GM19463 (cell line): ENCODE data around the gene ARHGEF40.

Experiments
- ATAC-seq: cut with Tn5 transposase; IDR thresholded peaks from one replicate; pipeline ENCODE4 v1.9.1; 2021; ENCODE audit warnings: mild to moderate bottlenecking, moderate library complexity; ENCODE audit not compliant: unreplicated experiment

ARHGEF40 gene

DNA sequence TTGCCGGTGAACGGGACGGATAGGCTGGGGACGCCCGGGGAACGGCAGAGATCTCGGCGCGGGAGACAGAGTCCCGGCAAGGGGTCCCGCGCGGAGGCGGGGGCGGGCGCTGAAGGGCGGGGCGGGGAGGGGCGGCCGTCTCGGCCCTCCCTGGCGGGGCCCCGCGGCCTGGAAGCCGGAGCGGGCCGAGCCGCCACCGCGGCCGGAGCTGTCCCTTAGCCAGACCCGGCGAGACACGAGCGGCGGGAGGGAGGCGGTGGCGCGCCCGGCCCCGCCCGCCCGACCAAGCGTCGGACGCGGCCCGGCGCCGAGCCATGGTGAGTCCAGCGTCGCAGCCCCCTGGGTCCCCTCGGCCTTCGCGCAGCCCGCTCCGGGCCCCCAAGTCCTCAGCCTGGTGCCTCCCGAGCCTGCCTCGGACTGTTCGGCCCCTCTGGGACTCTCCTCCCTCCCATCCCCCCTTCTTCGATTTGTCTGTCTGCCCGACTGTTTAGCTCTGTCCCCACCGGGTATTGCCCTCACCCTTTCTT, at the start of gene ARHGEF40:
ARHGEF40 (plus strand) TSS at position 222 of the 527 bp plus-strand sequence; CDS start at position 315, 93 bp downstream.
- ATAC-seq, result no peak

DNA sequence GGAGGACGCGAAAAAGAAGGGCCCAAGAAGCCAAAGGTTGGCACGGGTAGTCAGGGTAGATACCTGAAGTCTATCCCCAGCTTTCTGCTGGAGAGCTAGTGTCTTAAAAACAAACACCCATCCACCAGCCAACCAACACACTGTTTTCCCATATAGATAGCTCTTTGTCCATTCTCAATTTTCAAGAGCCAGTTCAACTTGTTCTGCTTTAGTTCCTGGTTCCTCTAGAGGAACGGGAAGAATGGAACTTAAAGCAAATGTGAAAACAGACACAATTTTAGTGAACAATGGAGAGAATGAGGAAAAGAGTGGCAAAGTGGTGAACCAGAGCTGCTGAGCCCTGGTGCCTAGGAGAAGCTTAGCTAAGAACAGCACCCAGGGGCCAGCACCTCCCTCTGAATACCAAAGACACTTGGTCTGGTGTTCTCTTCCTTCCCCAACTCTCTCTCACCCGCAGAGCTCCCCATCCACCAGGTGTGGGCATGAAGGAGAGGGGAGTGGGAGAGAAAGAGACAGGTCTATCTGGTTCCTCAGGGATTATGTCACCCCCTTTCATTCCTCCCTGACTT, 49.0 kb upstream of the ARHGEF40 start:
- ATAC-seq, result no peak

DNA sequence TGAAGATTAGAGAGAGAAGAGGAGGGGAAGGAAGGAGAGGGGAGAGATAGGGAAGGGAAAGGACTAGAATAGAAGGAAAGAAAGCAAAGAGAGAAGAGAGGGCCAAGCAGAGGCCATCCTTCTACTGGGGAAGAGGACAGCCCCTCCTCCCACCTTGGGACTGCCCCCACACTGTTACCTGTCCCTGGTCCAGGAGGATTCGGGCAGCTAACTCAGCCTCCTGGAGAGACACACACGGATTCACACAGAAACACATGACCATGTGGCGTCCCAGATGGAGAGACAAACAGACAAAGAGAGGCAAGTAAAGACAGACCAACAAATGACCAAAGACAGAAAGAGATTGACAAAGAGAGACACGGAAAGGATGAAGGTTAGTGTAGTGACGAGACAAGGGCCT, 47.4 kb upstream of the ARHGEF40 start:
- no peak for ATAC-seq

DNA sequence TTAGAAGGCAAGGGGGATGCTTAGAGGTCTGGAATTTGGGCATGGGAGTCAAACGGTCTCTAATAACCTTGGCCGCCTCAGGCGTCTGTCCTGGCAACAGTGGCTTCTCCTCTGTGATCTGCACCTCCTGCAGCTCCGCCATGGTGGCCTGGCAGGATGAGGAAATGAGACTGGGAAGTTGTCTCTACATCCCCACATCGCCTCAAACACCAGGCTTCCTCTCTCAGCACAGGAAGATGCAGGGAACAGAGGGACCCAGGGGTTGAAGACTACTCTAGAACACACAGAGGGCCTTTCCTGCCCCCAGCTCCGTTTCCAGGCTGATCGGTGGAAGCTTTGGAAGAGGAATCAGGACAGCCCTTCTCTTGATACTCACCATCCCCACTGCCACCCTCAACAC, 46.9 kb upstream of the ARHGEF40 start:
- ATAC-seq, result no peak

DNA sequence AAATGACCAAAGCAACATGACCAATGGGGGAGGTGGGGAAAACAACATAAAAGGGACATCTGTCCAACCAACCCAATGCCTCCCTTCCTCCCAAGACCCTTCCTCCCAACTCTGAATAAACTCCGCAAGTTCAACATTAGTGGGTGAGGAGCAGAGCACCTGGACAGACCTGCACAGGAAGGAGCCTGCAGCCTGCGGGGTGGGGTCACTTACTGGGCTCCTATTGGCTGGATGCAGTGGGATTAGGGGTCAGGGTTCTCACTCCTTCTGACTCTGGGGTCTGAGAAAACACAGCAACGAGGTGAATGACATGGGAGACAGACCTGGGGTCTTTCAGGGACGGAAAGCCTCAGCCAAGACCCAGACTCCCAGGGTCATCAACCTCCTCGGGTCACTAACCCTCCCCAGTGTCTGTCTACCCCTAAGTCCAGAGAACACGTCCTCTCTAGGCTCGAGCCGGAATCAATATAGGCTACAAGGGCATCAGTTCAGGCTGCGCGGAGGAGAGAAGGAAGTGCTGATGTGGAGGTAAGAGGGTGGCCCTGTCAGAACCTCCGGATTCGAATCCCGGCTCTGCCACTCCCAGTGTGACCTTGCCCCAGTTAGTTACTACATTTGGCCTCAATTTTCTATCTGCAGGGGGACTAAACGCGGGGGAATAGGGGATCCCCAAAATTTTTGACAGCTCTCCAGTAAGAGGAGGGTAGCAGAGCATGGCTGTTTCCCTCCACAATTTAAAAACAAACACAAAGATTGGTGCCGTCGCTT, 46.1 kb upstream of the ARHGEF40 start:
- no peak for ATAC-seq

DNA sequence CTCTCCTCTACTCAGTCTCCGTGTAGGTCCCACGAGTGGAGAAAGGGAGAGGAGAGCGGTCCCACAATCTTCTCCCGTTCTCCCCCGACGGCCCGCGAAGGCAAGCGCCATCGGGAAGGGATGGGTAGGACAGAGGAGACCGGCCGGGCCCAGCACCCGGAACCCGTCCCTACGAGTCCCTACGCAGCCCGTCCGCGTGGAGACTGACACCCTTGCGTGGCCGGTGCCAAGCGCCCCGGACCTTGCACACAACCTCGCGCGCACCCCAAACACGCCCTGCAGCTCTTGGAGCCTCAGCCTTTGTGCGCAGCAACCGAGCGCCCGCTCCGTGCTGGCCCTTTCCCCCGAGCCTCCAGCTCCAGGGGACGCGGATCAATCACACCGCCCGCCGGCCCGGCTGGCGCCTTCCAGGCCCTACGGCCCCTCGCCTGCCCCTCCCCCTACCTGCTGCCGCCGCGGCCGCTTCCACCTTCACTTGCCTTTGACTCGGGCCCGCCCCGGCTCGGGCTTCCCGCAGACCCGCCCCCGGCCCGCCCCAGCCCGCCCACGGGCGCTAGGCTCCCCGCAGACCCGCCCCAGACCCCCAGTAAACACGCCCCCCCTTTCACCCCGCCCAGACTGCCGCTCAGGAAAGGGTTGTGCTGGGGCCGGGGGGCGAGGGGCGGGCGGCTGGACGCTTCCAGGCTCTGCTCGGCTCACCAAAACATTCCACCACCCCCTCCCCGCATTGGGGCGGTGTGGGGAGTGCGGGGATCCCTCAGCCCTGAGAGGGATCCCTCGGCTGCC, 45.3 kb upstream of the ARHGEF40 start, which contains the start of gene NDRG2:
NDRG2 (minus strand) TSS at position 477 of the 786 bp plus-strand sequence. CDS start 1,746 bp downstream, outside the sequence.
- ATAC-seq, result no peak

DNA sequence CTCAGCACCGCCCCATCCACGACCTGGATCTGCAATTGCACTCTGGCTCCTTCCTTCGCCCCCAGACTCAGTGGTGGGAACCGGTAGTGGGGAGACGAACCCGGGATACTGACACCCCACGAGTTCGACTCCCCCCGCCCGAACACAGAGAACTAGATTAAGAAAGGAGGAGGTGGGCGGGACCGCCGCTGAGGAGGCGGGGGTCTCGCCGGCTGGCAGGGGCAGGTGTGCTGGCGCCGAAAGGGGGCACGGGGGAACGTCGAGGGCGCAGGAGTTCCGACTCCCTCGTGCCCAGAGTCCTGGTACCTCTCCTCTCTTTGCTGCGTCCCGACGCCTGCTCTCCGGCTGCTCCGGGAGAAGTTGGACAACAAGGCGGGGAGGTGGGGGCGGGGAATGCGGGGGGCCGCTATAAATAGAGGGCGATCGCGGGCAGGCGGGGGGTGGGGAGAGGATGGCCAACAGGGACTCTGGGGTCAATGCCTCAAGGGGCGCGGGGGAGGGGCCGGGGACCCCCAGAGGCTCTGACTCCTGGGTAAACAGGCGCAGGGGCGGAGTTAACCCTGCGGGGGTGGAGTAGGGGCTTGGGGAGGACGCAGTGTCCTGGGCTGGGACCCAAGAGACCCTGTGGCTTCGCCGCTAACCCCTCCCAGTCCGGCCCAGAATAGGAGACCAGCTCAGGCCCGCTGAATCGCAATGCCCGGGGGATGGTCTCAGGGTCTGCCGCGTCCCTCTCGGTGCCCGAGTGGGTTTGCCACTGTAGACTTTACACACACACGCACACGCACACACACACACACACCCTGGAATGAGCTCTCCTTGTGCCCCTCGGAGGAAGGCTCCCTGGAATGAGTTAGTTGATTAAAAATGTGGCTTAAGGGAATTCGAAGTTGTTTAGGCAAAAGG, 44.5 kb upstream of the ARHGEF40 start:
- ATAC-seq, result no peak

DNA sequence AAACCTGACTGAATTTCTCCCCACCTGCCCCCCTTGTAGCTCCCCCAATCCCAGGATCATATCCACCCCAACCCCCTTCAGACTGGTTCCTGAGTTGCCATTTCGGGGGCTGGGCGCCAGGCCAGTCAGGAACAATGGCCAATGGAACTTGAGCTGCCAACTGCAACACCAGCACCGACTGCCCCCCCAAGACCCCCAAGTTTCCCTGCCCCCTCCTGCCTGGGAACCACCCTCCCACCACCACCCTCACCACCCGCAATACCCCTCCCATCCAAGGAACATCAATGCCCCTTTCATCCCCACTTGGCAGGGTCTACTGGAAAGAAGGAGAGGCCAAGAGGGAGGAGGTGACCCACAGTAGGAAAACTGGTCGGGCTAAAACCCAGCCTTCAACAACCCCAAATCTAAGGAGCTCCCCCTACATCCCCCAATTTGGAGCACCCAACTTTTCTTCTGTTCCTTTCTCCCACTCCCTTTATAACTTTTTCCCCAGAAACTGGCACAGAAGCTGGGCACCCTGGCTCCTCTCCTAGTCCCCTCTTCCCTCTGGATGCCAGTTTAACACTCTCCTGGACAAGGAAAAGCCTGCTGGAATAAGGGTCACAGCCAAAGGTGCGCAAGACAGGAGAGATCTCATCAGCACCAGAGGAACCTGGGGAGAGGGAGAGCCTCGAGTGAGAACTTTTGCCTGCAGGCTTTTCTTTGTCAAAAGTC, 43.7 kb upstream of the ARHGEF40 start:
- no peak for ATAC-seq

DNA sequence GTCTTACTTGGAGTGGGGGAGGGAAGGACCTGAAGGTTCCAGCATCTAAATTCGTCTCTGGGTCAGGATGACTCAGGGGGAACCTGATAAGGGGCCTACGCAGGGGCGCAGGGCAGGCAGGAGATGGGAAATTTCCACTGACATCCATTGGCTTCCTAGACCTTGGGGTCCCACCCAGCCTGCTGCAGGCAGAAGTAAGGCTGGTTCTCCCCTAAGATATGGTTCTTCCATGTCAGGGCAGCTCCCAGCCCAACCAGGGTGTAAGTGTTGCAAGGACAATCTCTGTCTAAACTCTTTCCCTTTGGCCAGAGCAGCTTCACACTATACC, 43.2 kb upstream of the ARHGEF40 start:
- no peak for ATAC-seq

DNA sequence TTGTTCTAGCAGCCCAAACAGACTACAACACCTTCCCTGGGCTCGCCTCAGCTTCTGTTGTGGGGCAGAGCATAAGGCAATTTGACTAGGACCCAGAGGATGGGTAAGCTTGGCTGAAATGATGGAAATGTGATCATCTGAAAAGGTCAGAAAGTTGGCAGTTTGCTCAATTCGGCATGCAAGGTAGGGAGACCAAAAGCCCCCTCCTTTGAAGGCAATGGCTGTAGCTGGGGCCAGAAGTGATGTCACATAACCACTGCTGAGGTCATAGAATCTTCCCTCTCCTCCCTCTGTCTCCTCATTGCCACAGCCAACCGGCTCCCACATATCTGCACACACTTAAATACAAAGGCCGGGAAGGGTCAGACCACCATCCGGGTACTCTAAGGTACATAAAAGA, 40.2 kb upstream of the ARHGEF40 start, which contains the start of gene TPPP2:
TPPP2 (plus strand) TSS at position 301 of the 400 bp plus-strand sequence. CDS start 365 bp downstream, outside the sequence.
- no peak for ATAC-seq

DNA sequence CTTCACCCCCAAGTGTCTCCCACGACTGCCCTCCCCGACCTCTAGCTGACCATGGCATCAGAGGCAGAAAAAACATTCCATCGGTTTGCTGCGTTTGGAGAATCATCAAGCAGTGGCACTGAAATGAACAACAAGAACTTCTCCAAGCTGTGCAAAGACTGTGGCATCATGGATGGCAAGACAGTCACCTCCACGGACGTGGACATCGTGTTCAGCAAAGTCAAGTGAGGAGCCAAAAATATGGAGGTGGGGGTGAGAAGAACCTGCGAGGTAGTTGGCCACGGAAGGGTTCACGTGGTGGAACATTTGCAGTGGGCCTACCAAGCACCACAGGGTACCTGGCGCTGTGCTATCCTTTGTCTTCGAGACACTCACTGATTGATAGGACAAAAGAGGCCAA, 39.6 kb upstream of the ARHGEF40 start:
- no peak for ATAC-seq

DNA sequence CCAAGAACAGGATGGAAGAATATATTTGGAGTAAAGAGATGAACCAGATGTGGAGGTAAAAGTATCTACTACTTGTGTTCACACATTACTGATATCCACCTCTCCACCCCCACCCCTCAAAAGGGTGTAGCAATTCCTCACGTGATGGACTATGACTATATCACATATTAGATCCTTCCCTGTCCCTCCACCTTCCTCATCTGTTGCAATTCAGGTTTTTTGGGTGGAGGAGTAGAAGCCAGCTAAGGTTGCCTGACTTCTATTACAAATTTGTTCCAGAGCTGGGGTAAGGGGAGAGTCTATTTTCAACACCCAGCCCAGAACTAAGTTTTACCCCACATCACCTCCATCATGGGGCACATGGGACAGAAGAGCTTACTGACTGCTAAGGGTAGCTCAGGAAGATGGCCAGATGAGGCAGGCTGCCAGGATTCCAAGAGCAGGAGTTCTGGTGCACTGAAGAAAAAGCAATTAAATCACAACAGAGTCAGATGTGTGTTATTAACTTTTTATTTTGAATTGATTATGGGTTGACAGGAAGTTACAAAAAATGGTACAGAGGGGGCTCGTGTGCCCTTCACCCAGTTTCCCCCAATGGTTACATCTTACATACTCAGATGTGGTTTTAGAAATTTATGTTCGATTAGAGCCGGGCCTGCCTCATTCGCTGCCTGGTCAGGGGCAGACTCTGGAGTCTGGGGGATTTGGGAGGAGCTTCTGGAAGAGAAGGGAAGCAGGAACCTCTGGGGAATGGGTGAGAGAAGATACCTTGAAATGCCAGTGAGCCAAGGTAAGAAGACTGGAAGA, 37.6 kb upstream of the ARHGEF40 start:
- no peak for ATAC-seq

DNA sequence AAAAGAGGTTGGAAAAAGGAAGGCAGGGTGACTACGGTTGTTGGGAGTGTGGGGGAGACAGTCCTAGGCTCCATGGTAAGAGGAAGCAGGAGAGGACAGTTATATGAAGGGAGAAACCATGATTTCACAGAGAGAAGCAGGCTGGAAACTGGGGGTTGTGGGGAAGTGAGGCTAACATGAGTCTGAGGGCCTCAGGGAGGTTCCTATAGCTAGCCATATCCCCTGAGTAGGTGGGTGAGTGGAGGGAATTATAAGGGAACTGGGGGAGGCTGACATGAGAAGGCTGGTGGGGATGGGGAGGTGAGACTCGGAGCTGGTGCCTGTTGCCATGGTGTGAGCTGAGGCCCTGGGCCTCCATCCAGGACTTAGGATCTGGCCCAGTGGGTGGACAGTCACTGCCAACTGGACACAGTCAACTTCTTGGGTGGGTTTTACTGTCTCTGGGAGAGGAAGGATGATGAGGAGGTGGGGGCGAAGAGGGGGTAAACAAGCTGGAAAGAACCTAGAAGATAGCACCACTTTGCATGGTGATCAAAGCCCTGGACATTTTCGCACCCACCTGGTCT, 36.9 kb upstream of the ARHGEF40 start:
- ATAC-seq, result no peak

DNA sequence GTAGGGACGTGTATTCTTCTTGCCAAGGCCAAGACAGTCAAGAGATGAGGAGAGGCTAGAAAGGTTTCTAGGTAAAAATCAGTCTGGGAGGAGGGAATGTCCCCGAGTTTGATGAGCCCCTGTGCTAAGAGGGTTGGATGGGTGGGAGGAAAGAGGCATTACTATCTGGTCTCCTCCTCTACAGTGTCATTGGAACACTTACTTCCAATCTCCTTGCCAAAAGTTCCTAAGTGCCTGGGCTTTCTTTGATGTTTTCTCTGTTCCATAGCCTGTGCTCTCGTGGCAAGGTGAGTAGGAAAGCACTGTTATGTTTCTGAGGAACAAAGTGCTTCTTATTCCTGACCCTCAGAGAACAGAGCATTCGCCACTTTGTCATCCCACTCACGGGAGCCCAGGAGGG, 35.4 kb upstream of the ARHGEF40 start, which contains the start of gene RNASE13:
RNASE13 (minus strand) TSS at position 101 of the 400 bp plus-strand sequence. CDS start 519 bp downstream, outside the sequence.
- no peak for ATAC-seq

DNA sequence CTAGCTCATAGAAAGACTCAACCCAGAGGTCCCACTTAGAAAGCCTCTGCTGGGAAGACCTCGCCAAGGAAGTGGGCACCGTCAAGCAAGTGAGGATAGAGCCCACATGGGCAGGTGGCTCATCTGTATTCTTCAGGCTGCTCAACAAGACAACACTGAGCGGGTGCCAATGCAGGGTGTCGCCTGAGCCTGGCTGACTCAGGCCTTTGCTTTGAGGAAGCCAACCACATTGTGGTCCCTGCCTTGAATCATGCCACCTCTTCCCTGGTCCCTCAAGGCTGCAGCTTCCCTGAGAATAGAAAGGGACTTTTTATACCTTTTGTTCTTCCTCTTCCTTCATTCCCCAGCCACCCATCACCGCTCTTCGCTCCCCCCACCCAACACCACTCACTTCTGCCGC, 33.4 kb upstream of the ARHGEF40 start:
- ATAC-seq, result no peak

DNA sequence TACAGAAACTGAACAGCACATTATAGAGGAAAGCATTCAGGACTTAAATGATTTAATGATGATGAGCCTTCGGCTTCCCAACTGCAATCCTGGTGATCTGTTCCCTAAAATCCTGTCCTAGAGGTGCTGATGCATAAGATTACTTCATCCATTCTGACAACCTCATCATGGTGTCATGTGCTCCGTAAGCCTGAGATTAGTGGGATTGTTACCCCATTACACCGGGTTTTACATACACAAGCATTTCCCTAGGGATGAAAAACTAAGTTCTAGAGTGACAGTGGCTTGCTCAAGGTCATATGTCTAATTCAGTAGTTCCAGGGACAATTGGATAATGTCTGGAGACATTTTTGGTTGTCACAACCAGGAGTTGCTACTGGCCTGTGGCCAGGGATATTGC, 32.9 kb upstream of the ARHGEF40 start:
- no peak for ATAC-seq

DNA sequence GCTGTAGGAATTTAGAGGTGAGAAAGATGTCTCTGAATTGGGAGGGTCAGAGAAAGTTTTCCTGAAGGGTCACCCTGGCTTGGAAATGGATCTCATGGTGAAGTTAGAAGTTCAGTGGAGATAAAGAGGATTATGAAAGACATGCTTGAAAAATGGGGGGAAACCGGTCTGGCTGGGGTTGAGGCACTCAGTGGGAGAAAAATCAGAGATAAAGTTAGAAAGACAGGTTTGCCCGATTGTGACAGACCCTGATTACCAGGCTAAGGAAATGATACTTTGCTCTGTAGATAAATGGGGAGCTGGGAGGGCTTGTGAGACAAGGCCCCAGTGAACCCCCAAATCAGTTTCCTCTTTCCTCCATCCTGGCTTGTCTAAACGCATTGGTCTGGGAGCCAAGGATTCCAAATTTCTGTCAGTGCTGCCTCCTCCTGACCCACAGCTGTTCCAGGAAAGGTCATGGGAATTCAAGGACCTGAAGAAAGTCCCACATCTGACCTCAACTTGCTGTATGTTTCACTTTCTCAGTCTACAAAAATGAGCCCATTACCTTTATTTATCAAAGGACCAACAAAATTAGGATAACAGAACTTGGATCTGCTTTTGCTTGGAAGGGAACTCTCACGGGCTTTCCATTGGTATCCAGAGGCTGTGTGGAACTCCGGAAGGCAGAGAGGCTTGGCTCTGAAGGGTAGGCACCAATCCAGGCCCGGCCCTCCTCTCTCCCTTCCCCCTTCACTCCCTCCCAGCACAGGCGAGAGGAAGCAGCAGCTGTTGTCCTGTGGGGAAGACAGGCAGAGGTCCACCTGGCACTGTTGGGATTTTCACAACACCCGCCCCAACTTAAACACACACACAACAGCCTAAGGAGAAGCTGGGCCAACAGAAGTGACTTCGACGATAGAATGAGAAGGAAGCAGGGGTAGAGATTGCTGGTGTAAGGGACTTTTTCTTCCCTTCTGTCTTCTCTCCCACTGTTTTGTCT, 31.4 kb upstream of the ARHGEF40 start:
- ATAC-seq, result no peak
